Nephron (organoid): ENCODE results near the gene PEAK1.

Source experiments
- H3K27ac Mint-ChIP-seq, 3 experiments: 2 replicates each; pipeline ENCODE4 v1.8.0; 2020; ENCODE audit warnings: mixed read lengths in 3 of 3, mild to moderate bottlenecking in 2 of 3, moderate library complexity in 1 of 3
- H3K27me3 Mint-ChIP-seq: 2 replicates; pipeline ENCODE4 v1.8.0; 2021; ENCODE audit warnings: low read depth, mild to moderate bottlenecking, moderate library complexity, mixed read lengths
- H3K36me3 Mint-ChIP-seq: 2 replicates; pipeline ENCODE4 v1.8.0; 2020; ENCODE audit warnings: low read depth, mixed read lengths
- H3K4me1 Mint-ChIP-seq: 2 replicates; pipeline ENCODE4 v1.8.0; 2020; ENCODE audit warnings: mixed read lengths
- H3K4me3 Mint-ChIP-seq, 3 experiments: 2 replicates each; pipeline ENCODE4 v1.8.0; 2020; ENCODE audit warnings: mild to moderate bottlenecking in 3 of 3, mixed read lengths in 3 of 3, moderate library complexity in 2 of 3
- H3K9me3 Mint-ChIP-seq: 2 replicates; pipeline ENCODE4 v1.8.0; 2020; ENCODE audit warnings: mixed read lengths
- CTCF ChIP-seq, 3 experiments: fragments of 200-600 bp; sonication (generic); IDR thresholded peaks; one replicate each; pipeline ENCODE4 v1.5.0; 2021; ENCODE audit warnings: antibody characterized with exemption in 3 of 3; ENCODE audit not compliant: unreplicated experiment in 3 of 3

PEAK1 gene

GRCh38 chr15:77148191-77148590, 271.7 kb downstream of the PEAK1 start:
- Mint-ChIP-seq H3K27ac (no peak overlapping the region), H3K36me3 (peaks cover 19% of the 10 kb centered on the region), H3K4me1 (peaks cover 40% of the 10 kb centered on the region), H3K9me3 (peaks cover 7% of the 10 kb centered on the region), H3K27me3 (no peaks in the 10 kb centered on the region), H3K4me3 (no peak overlapping the region)
- no peak for TF ChIP-seq CTCF (IDR thresholded peaks at IDR 0.05; ENCODE audit: unreplicated experiment in 3 of 3)

GRCh38 chr15:77145370-77145769, 274.5 kb downstream of the PEAK1 start:
- H3K27ac Mint-ChIP-seq: peak overlapping the region; percentile 4 to 84 (median 11)
- TF ChIP-seq CTCF (IDR thresholded peaks at IDR 0.05; ENCODE audit: unreplicated experiment in 3 of 3): no peak
- H3K4me3 Mint-ChIP-seq: no peak overlapping the region
- H3K4me1 Mint-ChIP-seq: peaks cover 40% of the 10 kb centered on the region
- H3K27me3 Mint-ChIP-seq: no peaks in the 10 kb centered on the region
- peaks cover 17% of the 10 kb centered on the region for H3K9me3 Mint-ChIP-seq
- H3K36me3 Mint-ChIP-seq: peaks cover 43% of the 10 kb centered on the region

GRCh38 chr15:77144492-77145070, 275.3 kb downstream of the PEAK1 start:
- Mint-ChIP-seq H3K4me1 (peaks cover 40% of the 10 kb centered on the region), H3K9me3 (peaks cover 22% of the 10 kb centered on the region), H3K27ac (peak overlapping the region; percentile 66 to 84 (median 77)), H3K36me3 (peaks cover 51% of the 10 kb centered on the region), H3K4me3 (peak overlapping the region in 1 of 3 experiments; percentile 9), H3K27me3 (no peaks in the 10 kb centered on the region)
- TF ChIP-seq CTCF (IDR thresholded peaks at IDR 0.05; ENCODE audit: unreplicated experiment in 3 of 3): no peak

GRCh38 chr15:77144026-77144425, 275.9 kb downstream of the PEAK1 start:
- Mint-ChIP-seq H3K27me3 (no peaks in the 10 kb centered on the region), H3K27ac (peak overlapping the region; percentile 66 to 84 (median 77)), H3K9me3 (peaks cover 23% of the 10 kb centered on the region), H3K4me1 (peaks cover 40% of the 10 kb centered on the region), H3K4me3 (peak overlapping the region in 1 of 3 experiments; percentile 9), H3K36me3 (peaks cover 53% of the 10 kb centered on the region)
- no peak for TF ChIP-seq CTCF (IDR thresholded peaks at IDR 0.05; ENCODE audit: unreplicated experiment in 3 of 3)

- no peaks in the 10 kb centered on the region for H3K27me3 Mint-ChIP-seq
- peaks cover 40% of the 10 kb centered on the region for H3K4me1 Mint-ChIP-seq
- no peak for TF ChIP-seq CTCF (IDR thresholded peaks at IDR 0.05; ENCODE audit: unreplicated experiment in 3 of 3)
- peaks cover 26% of the 10 kb centered on the region for H3K9me3 Mint-ChIP-seq
- peaks cover 56% of the 10 kb centered on the region for H3K36me3 Mint-ChIP-seq
- no peak overlapping the region for H3K4me3 Mint-ChIP-seq
- peak overlapping the region in 2 of 3 experiments; percentile 66 to 84 for H3K27ac Mint-ChIP-seq
Measured at GRCh38 chr15:77143616-77144015, 276.3 kb downstream of the PEAK1 start.

- no peak for TF ChIP-seq CTCF (IDR thresholded peaks at IDR 0.05; ENCODE audit: unreplicated experiment in 3 of 3)
- no peak overlapping the region for H3K4me3 Mint-ChIP-seq
- peaks cover 26% of the 10 kb centered on the region for H3K9me3 Mint-ChIP-seq
- H3K36me3 Mint-ChIP-seq: peaks cover 56% of the 10 kb centered on the region
- no peak overlapping the region for H3K27ac Mint-ChIP-seq
- peaks cover 40% of the 10 kb centered on the region for H3K4me1 Mint-ChIP-seq
- H3K27me3 Mint-ChIP-seq: no peaks in the 10 kb centered on the region
Measured at GRCh38 chr15:77143191-77143590, 276.7 kb downstream of the PEAK1 start.
